ENCODE data around the gene TMEM178B. TPM values are rescaled to one million over a fixed set of nuclear protein-coding genes. Genes with fewer than 3 reads are reported as not detected.

TMEM178B gene
- polyA plus RNA-seq, 1 of the 3 experiments (the other 2 are of a cell fraction) = 0.20 TPM

- TF ChIP-seq RXRA (IDR thresholded peaks at IDR 0.05; ENCODE audit: borderline replicate concordance, low read depth) (no peak), IRF3 (IDR thresholded peaks at IDR 0.05; ENCODE audit: low read depth, low read length) (no peak), NFIC (IDR thresholded peaks at IDR 0.05; ENCODE audit: borderline replicate concordance) (no peak), ELF1 (IDR thresholded peaks at IDR 0.05) (no peak)
These were observed 73.6 kb downstream of the TMEM178B start (continued) for GRCh38 chr7:141147482-141147881.

DNA sequence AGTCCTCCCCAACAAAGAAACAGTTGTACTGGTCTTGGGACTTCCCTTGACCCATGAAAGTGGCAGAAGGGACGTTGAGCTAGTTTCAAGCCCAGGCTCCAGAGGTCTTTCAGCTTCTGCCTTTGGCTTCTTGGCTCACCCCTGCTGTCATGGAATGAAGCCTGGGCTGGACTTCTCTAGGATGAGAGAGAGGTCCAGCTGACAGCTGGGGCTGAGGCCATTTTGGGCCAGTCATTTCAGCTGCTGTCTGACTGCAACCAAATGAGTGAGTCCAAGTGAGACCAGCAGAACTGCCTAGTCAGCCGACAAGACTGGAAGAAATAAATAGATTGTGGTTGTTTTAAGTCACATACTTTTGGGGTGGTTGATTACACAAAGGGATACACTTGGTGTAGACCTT lies 76.6 kb downstream of the TMEM178B start:
- H3F3A ChIP-seq (replicated peaks; ENCODE audit: insufficient read depth) = no peaks in the 10 kb centered on the region
- no peak overlapping the region for H3K27ac ChIP-seq (ENCODE audit: low read depth in 2 of 2, low read length in 1 of 2)
- no peaks in the 10 kb centered on the region for H4K20me1 ChIP-seq (ENCODE audit: insufficient read depth)
- no peak for DNase-seq
- H3K9me2 ChIP-seq = no peaks in the 10 kb centered on the region
- no peak overlapping the region for H3K4me2 ChIP-seq
- H3K4me1 ChIP-seq (ENCODE audit: control insufficient read depth in 1 of 2, insufficient read depth in 2 of 2, low read depth in 1 of 2, low read length in 1 of 2) = peaks cover 0 to 30% of the 10 kb centered on the region in 2 experiments; a peak in 1 of 4 replicates
- H3K27me3 ChIP-seq (ENCODE audit: insufficient read depth) = no peaks in the 10 kb centered on the region
- POLR2A ChIA-PET = no interaction called here
- WGBS (ENCODE audit: low lambda C conversion rate) = 32% methylated on average over 2 of the region's 2 CpGs
- CTCF ChIA-PET = interaction anchor here (1.0 kb wide), 1 partner anchor 76 kb away, joined by 3 read pairs; no protein-coding TSS in a partner anchor
- H3K9ac ChIP-seq = no peak overlapping the region
- H3K79me2 ChIP-seq (ENCODE audit: insufficient read depth) = no peaks in the 10 kb centered on the region
- no peaks in the 10 kb centered on the region for H3K36me3 ChIP-seq (replicated peaks in 1 of 2; ENCODE audit: control insufficient read depth in 1 of 2, insufficient read depth in 2 of 2, low read length in 1 of 2)
- TF ChIP-seq YY1 (IDR thresholded peaks at IDR 0.05; ENCODE audit: low read depth) (no peak), TAF1 (IDR thresholded peaks at IDR 0.05; ENCODE audit: borderline replicate concordance, low read depth, low read length) (no peak), RFX5 (IDR thresholded peaks at IDR 0.05; ENCODE audit: low read length) (no peak), GABPA (IDR thresholded peaks at IDR 0.05; ENCODE audit: low read depth) (no peak), USF2 (IDR thresholded peaks at IDR 0.05; ENCODE audit: borderline replicate concordance, low read depth, low read length) (no peak), SIN3A (IDR thresholded peaks at IDR 0.05; ENCODE audit: borderline replicate concordance, low read depth, low read length) (no peak), TEAD4 (IDR thresholded peaks at IDR 0.05; ENCODE audit: borderline replicate concordance, insufficient read depth) (no peak), FOSL2 (IDR thresholded peaks at IDR 0.05; ENCODE audit: borderline replicate concordance, low read depth) (no peak), NRF1 (IDR thresholded peaks at IDR 0.05; ENCODE audit: low read depth, low read length) (no peak)
- TF ChIP-seq, protein P1, sequence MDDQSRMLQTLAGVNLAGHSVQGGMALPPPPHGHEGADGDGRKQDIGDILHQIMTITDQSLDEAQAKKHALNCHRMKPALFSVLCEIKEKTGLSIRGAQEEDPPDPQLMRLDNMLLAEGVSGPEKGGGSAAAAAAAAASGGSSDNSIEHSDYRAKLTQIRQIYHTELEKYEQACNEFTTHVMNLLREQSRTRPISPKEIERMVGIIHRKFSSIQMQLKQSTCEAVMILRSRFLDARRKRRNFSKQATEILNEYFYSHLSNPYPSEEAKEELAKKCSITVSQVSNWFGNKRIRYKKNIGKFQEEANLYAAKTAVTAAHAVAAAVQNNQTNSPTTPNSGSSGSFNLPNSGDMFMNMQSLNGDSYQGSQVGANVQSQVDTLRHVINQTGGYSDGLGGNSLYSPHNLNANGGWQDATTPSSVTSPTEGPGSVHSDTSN (IDR thresholded peaks at IDR 0.05) = no peak
- no peak overlapping the region for H2AFZ ChIP-seq (ENCODE audit: low read depth)
- no peaks in the 10 kb centered on the region for H3K9me3 ChIP-seq
- no peak overlapping the region for H3K4me3 ChIP-seq (ENCODE audit: low read depth in 2 of 2, low read length in 1 of 2)

DNA sequence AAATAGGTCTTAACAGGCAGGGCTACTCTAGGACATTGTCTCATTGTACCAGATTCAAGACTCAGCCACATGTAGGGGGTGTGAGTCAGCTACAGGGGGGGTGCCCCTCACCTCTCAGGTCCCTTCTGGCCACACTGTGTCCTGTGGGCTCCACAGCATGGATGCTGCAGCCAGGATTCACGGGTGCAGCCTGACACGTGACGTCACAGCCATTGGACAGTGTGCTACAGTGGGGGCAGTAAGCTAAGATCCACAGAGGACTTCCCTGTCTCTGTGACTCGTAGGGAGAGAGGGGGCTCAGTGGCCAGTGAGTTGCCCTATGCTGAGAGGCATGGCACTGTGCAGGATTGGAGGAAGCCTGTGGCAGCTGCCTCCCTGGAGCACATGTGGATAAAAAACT lies 77.9 kb downstream of the TMEM178B start:
- CTCF ChIA-PET = no interaction called here
- 38% methylated on average over 3 of the region's 4 CpGs for WGBS (ENCODE audit: low lambda C conversion rate)

More for the DNA sequence above, 77.9 kb downstream of the TMEM178B start:
- Histone ChIP-seq H3K36me3 (replicated peaks in 1 of 2; ENCODE audit: control insufficient read depth in 1 of 2, insufficient read depth in 2 of 2, low read length in 1 of 2) (no peaks in the 10 kb centered on the region), H3K4me1 (ENCODE audit: control insufficient read depth in 1 of 2, insufficient read depth in 2 of 2, low read depth in 1 of 2, low read length in 1 of 2) (peaks cover 0 to 20% of the 10 kb centered on the region in 2 experiments; a peak in 1 of 4 replicates), H3K9ac (no peak overlapping the region), H3K79me2 (ENCODE audit: insufficient read depth) (no peaks in the 10 kb centered on the region), H3K9me3 (no peaks in the 10 kb centered on the region), H3K27ac (ENCODE audit: low read depth in 2 of 2, low read length in 1 of 2) (no peak overlapping the region), H3K4me3 (ENCODE audit: low read depth in 2 of 2, low read length in 1 of 2) (no peak overlapping the region), H3K4me2 (no peak overlapping the region), H3F3A (replicated peaks; ENCODE audit: insufficient read depth) (no peaks in the 10 kb centered on the region), H4K20me1 (ENCODE audit: insufficient read depth) (no peaks in the 10 kb centered on the region), H2AFZ (ENCODE audit: low read depth) (no peak overlapping the region), H3K27me3 (ENCODE audit: insufficient read depth) (no peaks in the 10 kb centered on the region), H3K9me2 (no peaks in the 10 kb centered on the region)
- POLR2A ChIA-PET = no interaction called here
- TF ChIP-seq RXRA (IDR thresholded peaks at IDR 0.05; ENCODE audit: borderline replicate concordance, low read depth) = no peak
- no peak for TF ChIP-seq SMC3 (IDR thresholded peaks at IDR 0.05; ENCODE audit: low read depth, low read length)
- no peak for TF ChIP-seq CHD2 (IDR thresholded peaks at IDR 0.05; ENCODE audit: low read length, partially characterized antibody)
- TF ChIP-seq ELF1 (IDR thresholded peaks at IDR 0.05) = no peak
- no peak for TF ChIP-seq TEAD4 (IDR thresholded peaks at IDR 0.05; ENCODE audit: borderline replicate concordance, insufficient read depth)
- TF ChIP-seq RFX5 (IDR thresholded peaks at IDR 0.05; ENCODE audit: low read length) = no peak
- TF ChIP-seq GATA2 (CRISPR knock-in tag; IDR thresholded peaks at IDR 0.05) = no peak
- TF ChIP-seq NRF1 (IDR thresholded peaks at IDR 0.05; ENCODE audit: low read depth, low read length) = no peak
- no peak for DNase-seq

Data from SK-N-SH (cell line).